LNCaP clone FGC (cell line): ENCODE data around the gene SOX18.
"Not testable (repeated sequence)": the region's sequence is repeated elsewhere in the genome, so short reads cannot be mapped to it uniquely, and the experiment has no call there.

ENCODE experiments used
- DNase-seq: peaks from one replicate; pipeline ENCODE4 v3.0.0-alpha.2; 2011; ENCODE audit warnings: low read depth
- H3K4me3 ChIP-seq: 2 replicates; pipeline ENCODE4 v1.5.1; 2011; ENCODE audit warnings: mild to moderate bottlenecking, low read depth, low read length, control low read depth
- TF ChIP-seq, protein P1 (sequence below): IDR thresholded peaks from 2 replicates; pipeline ENCODE4 v1.5.1; 2012; ENCODE audit warnings: mild to moderate bottlenecking; ENCODE audit not compliant: control insufficient read depth, insufficient read depth; ENCODE audit errors: extremely low read depth

The SOX18 gene

DNA sequence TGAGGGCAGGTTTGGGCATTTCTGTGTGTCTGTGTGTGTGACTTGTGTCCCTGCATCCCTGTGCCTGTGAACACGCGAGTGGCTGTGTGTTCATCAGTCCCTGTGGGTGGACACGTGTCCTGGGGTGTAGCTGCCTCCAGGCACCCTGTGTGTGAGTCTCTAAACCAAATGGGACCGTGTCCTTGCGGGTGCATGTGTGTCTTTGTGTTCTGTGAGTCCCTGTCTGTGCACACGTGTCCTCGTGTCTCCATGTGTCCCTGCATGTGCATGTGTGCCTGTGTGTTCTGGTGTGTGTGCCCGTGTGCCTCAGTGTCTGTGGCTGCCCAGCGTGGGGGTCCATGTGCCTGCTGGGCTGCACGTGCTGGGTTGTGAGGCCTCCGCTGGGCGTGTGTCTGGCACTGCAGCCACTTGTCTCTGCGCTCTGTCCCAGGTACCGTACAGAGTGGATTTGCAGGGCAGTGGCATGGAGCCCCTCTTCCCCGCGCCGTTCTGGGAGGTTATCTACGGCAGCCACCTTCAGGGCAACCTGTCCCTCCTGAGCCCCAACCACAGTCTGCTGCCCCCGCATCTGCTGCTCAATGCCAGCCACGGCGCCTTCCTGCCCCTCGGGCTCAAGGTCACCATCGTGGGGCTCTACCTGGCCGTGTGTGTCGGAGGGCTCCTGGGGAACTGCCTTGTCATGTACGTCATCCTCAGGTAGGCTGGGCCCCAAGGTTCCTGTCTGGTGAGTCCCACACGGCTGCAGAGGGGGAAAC is 43.0 kb upstream of the SOX18 start:
- no peak for DNase-seq
- TF ChIP-seq, protein P1, sequence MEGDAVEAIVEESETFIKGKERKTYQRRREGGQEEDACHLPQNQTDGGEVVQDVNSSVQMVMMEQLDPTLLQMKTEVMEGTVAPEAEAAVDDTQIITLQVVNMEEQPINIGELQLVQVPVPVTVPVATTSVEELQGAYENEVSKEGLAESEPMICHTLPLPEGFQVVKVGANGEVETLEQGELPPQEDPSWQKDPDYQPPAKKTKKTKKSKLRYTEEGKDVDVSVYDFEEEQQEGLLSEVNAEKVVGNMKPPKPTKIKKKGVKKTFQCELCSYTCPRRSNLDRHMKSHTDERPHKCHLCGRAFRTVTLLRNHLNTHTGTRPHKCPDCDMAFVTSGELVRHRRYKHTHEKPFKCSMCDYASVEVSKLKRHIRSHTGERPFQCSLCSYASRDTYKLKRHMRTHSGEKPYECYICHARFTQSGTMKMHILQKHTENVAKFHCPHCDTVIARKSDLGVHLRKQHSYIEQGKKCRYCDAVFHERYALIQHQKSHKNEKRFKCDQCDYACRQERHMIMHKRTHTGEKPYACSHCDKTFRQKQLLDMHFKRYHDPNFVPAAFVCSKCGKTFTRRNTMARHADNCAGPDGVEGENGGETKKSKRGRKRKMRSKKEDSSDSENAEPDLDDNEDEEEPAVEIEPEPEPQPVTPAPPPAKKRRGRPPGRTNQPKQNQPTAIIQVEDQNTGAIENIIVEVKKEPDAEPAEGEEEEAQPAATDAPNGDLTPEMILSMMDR = no peak
- H3K4me3 ChIP-seq = no peak overlapping the region

DNA sequence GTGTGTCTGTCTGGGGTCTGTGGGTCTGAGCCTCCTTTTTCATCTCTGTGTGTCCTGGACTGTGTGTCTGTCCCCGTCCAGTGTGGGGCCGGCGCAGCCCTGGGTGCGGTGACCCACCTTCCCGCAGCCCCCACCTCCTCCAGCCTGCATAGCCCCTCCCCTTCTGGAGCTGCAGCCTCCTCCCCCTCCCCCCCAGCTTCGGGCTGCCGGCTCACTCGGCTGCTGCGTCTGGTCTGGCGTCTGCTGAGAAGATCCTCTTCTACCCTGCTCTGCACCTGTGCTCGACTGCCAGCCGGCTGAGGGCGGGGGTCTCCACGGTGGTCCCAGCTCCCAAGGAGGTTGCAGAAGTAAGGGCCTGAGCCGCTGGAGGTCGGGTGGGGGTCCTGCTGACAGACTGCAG is 42.3 kb upstream of the SOX18 start:
- H3K4me3 ChIP-seq = no peak overlapping the region
- no peak for DNase-seq
- TF ChIP-seq, protein P1 = no peak

DNA sequence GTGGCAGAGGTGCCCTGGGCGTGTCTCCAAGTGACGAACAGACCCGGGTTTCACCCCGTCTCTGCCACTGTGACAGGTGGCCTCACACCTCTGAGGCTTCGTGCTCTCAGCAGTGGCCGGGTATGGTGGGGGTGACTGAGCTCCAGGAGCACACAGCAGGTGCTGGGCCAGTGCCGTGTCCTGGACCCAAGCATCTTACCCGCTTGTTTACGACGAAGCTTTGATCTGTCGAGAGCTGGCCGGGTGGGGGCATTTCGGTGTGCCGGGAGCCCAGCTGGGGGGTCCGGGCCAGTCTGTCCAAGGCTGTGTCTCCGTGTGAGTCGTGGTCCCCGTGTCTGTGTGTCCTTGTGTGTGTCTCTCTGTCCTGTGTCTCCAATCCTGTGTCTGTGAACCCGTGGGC is 41.9 kb upstream of the SOX18 start:
- no peak for DNase-seq
- H3K4me3 ChIP-seq = no peak overlapping the region
- TF ChIP-seq, protein P1 = no peak

- no peak for DNase-seq
- H3K4me3 ChIP-seq = no peak overlapping the region
- TF ChIP-seq, protein P1 = no peak
These were observed 40.7 kb upstream of the SOX18 start for GRCh38 chr20:64090165-64090564.

GRCh38 chr20:64088586-64088985 is 39.1 kb upstream of the SOX18 start:
- H3K4me3 ChIP-seq, DNase-seq: not testable (repeated sequence)

DNA sequence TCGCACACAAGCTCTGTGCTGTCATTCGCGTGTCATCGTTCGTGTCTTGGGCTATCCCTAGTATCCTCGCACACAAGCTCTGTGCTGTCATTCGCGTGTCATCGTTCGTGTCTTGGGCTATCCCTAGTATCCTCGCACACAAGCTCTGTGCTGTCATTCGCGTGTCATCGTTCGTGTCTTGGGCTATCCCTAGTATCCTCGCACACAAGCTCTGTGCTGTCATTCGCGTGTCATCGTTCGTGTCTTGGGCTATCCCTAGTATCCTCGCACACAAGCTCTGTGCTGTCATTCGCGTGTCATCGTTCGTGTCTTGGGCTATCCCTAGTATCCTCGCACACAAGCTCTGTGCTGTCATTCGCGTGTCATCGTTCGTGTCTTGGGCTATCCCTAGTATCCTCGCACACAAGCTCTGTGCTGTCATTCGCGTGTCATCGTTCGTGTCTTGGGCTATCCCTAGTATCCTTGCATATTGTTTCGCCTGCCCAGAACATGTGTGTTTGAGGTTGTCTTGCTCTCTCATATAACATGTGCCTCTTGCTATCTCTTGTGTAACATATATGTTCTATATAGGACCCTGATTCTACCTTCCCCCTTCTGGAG is 37.9 kb upstream of the SOX18 start:
- not testable (repeated sequence) for DNase-seq, H3K4me3 ChIP-seq

DNA sequence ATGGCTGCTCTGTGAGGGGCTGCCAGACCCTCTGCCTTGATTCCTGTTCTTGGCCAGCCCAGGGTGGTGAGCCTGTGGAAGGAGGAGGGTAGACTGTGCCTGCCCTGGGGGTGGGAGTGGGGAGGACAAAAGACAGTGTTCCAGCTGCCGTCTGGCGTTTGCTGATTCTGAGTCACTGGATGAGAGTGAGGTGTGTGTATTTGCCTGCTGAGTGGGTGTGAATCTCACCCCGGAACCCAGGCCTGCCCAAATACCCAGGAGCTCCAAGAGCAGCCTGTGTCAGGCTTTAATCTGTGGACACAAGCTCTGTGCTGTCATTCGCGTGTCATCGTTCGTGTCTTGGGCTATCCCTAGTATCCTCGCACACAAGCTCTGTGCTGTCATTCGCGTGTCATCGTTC is 37.4 kb upstream of the SOX18 start:
- TF ChIP-seq, protein P1 = no peak
- DNase-seq = no peak
- no peak overlapping the region for H3K4me3 ChIP-seq

- no peak for DNase-seq
- no peak overlapping the region for H3K4me3 ChIP-seq
- TF ChIP-seq, protein P1 = no peak
These were observed 35.3 kb upstream of the SOX18 start for GRCh38 chr20:64084685-64085152.
